Activated naive CD4-positive, alpha-beta T cell treated with anti-CD3 and anti-CD28 coated beads, Interleukin-2, amount 50 U/mL, for 72 hours (primary cell): Measurements from ENCODE around the gene SEMA5A. TPM values are rescaled to one million over a fixed set of nuclear protein-coding genes. Genes with fewer than 3 reads are reported as not detected.

Source experiments
- ATAC-seq, 2 donors: fragments of 150-1000 bp; cut with Tn5 transposase; 2 replicates each; pipeline ENCODE4 v1.10.0; 2021; ENCODE audit warnings: mild to moderate bottlenecking in 2 of 2, moderate library complexity in 2 of 2
- DNase-seq, 2 donors: peaks; one replicate each; pipeline ENCODE4 v3.0.0; 2021 to 2022; ENCODE audit warnings: low spot score in 2 of 2
- H3K27ac Mint-ChIP-seq, 2 donors: one replicate each; pipeline ENCODE4 v1.8.0; 2022; ENCODE audit warnings: mild to moderate bottlenecking in 2 of 2, mixed read lengths in 2 of 2
- H3K36me3 Mint-ChIP-seq, 2 donors: one replicate each; pipeline ENCODE4 v1.8.0; 2022; ENCODE audit warnings: mixed read lengths in 2 of 2
- H3K9me3 Mint-ChIP-seq, 2 donors: one replicate each; pipeline ENCODE4 v1.8.0; 2022; ENCODE audit warnings: mixed read lengths in 2 of 2
- total RNA-seq, 2 donors: library from RNA; stranded (reverse); gene quantifications; one replicate each; pipeline ENCODE4 v1.2.3, GENCODE V29; 2022

The SEMA5A gene
- total RNA-seq, 2 donors from 2014 or later, result not detected

GRCh38 chr5:9390113-9390512 lies 155.8 kb downstream of the SEMA5A start:
- DNase-seq, result no peak
- H3K36me3 Mint-ChIP-seq, result no peaks in the 10 kb centered on the region
- no peak for ATAC-seq
- H3K9me3 Mint-ChIP-seq, result peaks cover 19 to 21% of the 10 kb centered on the region in 2 donors
- H3K27ac Mint-ChIP-seq, result no peak overlapping the region

GRCh38 chr5:9388941-9389674 lies 156.8 kb downstream of the SEMA5A start:
- H3K9me3 Mint-ChIP-seq, result peaks cover 19 to 21% of the 10 kb centered on the region in 2 donors
- H3K27ac Mint-ChIP-seq, result no peak overlapping the region
- DNase-seq (no peak), ATAC-seq (no peak)
- H3K36me3 Mint-ChIP-seq, result no peaks in the 10 kb centered on the region

GRCh38 chr5:9387879-9388278 lies 158.0 kb downstream of the SEMA5A start:
- Mint-ChIP-seq H3K9me3 (peaks cover 19 to 21% of the 10 kb centered on the region in 2 donors), H3K36me3 (no peaks in the 10 kb centered on the region), H3K27ac (no peak overlapping the region)
- DNase-seq (no peak), ATAC-seq (no peak)

- ATAC-seq (no peak), DNase-seq (no peak)
- Mint-ChIP-seq H3K9me3 (peaks cover 20 to 24% of the 10 kb centered on the region in 2 donors), H3K27ac (no peak overlapping the region), H3K36me3 (no peaks in the 10 kb centered on the region)
Observed at GRCh38 chr5:9386945-9387344, 158.9 kb downstream of the SEMA5A start.

GRCh38 chr5:9382522-9382921 lies 163.4 kb downstream of the SEMA5A start:
- no peak for ATAC-seq
- Mint-ChIP-seq H3K36me3 (peaks cover 0 to under 1% of the 10 kb centered on the region in 2 donors), H3K9me3 (peaks cover 10 to 18% of the 10 kb centered on the region in 2 donors), H3K27ac (no peak overlapping the region)
- DNase-seq, result no peak

GRCh38 chr5:9381464-9381863 lies 164.4 kb downstream of the SEMA5A start:
- Mint-ChIP-seq H3K9me3 (peaks cover 16 to 19% of the 10 kb centered on the region in 2 donors), H3K36me3 (peaks cover 0 to 8% of the 10 kb centered on the region in 2 donors), H3K27ac (peak overlapping the region in 1 of 2 donors; percentile 72)
- DNase-seq (no peak), ATAC-seq (no peak)

GRCh38 chr5:9380109-9380508 lies 165.8 kb downstream of the SEMA5A start:
- Mint-ChIP-seq H3K9me3 (peaks cover 21% of the 10 kb centered on the region in 2 donors), H3K27ac (no peak overlapping the region), H3K36me3 (peaks cover 0 to 11% of the 10 kb centered on the region in 2 donors)
- no peak for ATAC-seq
- no peak for DNase-seq

- Mint-ChIP-seq H3K27ac (no peak overlapping the region), H3K36me3 (peaks cover 0 to 11% of the 10 kb centered on the region in 2 donors), H3K9me3 (peaks cover 19 to 30% of the 10 kb centered on the region in 2 donors)
- no peak for DNase-seq
- no peak for ATAC-seq
Observed at GRCh38 chr5:9376363-9377117, 169.3 kb downstream of the SEMA5A start.

GRCh38 chr5:9375756-9376155 lies 170.1 kb downstream of the SEMA5A start:
- no peak for ATAC-seq
- H3K27ac Mint-ChIP-seq, result no peak overlapping the region

GRCh38 chr5:9374025-9374424 lies 171.8 kb downstream of the SEMA5A start:
- Mint-ChIP-seq H3K9me3 (peaks cover 18 to 26% of the 10 kb centered on the region in 2 donors), H3K36me3 (peaks cover 0 to 11% of the 10 kb centered on the region in 2 donors), H3K27ac (no peak overlapping the region)
- DNase-seq (no peak), ATAC-seq (no peak)

More at GRCh38 chr5:9375756-9376155, 170.1 kb downstream of the SEMA5A start:
- DNase-seq, result no peak
- peaks cover 16 to 28% of the 10 kb centered on the region in 2 donors for H3K9me3 Mint-ChIP-seq
- peaks cover 0 to 11% of the 10 kb centered on the region in 2 donors for H3K36me3 Mint-ChIP-seq

GRCh38 chr5:9373571-9373970 lies 172.3 kb downstream of the SEMA5A start:
- no peak for DNase-seq
- H3K36me3 Mint-ChIP-seq, result peaks cover 0 to 11% of the 10 kb centered on the region in 2 donors
- H3K27ac Mint-ChIP-seq, result no peak overlapping the region
- no peak for ATAC-seq
- H3K9me3 Mint-ChIP-seq, result peaks cover 18 to 26% of the 10 kb centered on the region in 2 donors

- ATAC-seq (no peak), DNase-seq (no peak)
- Mint-ChIP-seq H3K27ac (no peak overlapping the region), H3K9me3 (peaks cover 9 to 10% of the 10 kb centered on the region in 2 donors), H3K36me3 (no peaks in the 10 kb centered on the region)
Observed at GRCh38 chr5:9370256-9370655, 175.6 kb downstream of the SEMA5A start.

GRCh38 chr5:9365512-9365911 lies 180.4 kb downstream of the SEMA5A start:
- DNase-seq, result no peak
- Mint-ChIP-seq H3K9me3 (peaks cover 0 to 9% of the 10 kb centered on the region in 2 donors), H3K36me3 (no peaks in the 10 kb centered on the region), H3K27ac (no peak overlapping the region)
- ATAC-seq, result no peak

GRCh38 chr5:9363449-9363848 lies 182.4 kb downstream of the SEMA5A start:
- H3K36me3 Mint-ChIP-seq, result no peaks in the 10 kb centered on the region
- no peak overlapping the region for H3K27ac Mint-ChIP-seq
- DNase-seq (no peak), ATAC-seq (no peak)
- H3K9me3 Mint-ChIP-seq, result peaks cover 0 to 4% of the 10 kb centered on the region in 2 donors

GRCh38 chr5:9363026-9363425 lies 182.8 kb downstream of the SEMA5A start:
- H3K36me3 Mint-ChIP-seq, result no peaks in the 10 kb centered on the region
- peaks cover 0 to 4% of the 10 kb centered on the region in 2 donors for H3K9me3 Mint-ChIP-seq
- no peak for DNase-seq
- H3K27ac Mint-ChIP-seq, result no peak overlapping the region
- ATAC-seq, result peak in 1 of 2 donors; percentile 76

- Mint-ChIP-seq H3K9me3 (peaks cover 0 to 4% of the 10 kb centered on the region in 2 donors), H3K36me3 (no peaks in the 10 kb centered on the region), H3K27ac (no peak overlapping the region)
- ATAC-seq, result peak in 1 of 2 donors; percentile 57
- no peak for DNase-seq
Observed at GRCh38 chr5:9362600-9362999, 183.3 kb downstream of the SEMA5A start.

- peak in 1 of 2 donors; percentile 50 for DNase-seq
- H3K27ac Mint-ChIP-seq, result no peak overlapping the region
- no peaks in the 10 kb centered on the region for H3K36me3 Mint-ChIP-seq
- peak; percentile 40 to 65 for ATAC-seq
- H3K9me3 Mint-ChIP-seq, result peaks cover 0 to 4% of the 10 kb centered on the region in 2 donors
Observed at GRCh38 chr5:9361835-9362234, 184.0 kb downstream of the SEMA5A start.
